Tibial nerve (tissue), 4 donors: ENCODE results near the gene NUFIP2. TPM values are rescaled to one million over a fixed set of nuclear protein-coding genes. Genes with fewer than 3 reads are reported as not detected.
"Not testable (repeated sequence)": the region's sequence is repeated elsewhere in the genome, so short reads cannot be mapped to it uniquely, and the experiment has no call there.

ENCODE experiments used
- DNase-seq, 2 donors: peaks; one replicate each; pipeline ENCODE4 v3.0.0-alpha.2; 2019; ENCODE audit warnings: low spot score in 2 of 2
- H3K27ac ChIP-seq, 4 donors: fragments of 200-600 bp; sonication (generic) in 3 of 4; one replicate each; pipeline ENCODE4 v1.5.1; 2017 to 2019; ENCODE audit warnings: mild to moderate bottlenecking in 1 of 4
- H3K27me3 ChIP-seq, 2 donors: fragments of 200-600 bp; sonication (generic) in 1 of 2; one replicate each; pipeline versions ENCODE4 v1.5.1 to v1.6.0; 2017 to 2019
- H3K36me3 ChIP-seq, 3 donors: fragments of 200-600 bp; sonication (generic); one replicate each; pipeline ENCODE4 v1.5.1; 2018 to 2019
- H3K4me1 ChIP-seq, 4 donors: fragments of 200-600 bp; sonication (generic) in 3 of 4; one replicate each; pipeline ENCODE4 v1.5.1; 2017 to 2019
- H3K4me3 ChIP-seq, 4 donors: fragments of 200-600 bp; sonication (generic) in 3 of 4; one replicate each; pipeline ENCODE4 v1.5.1; 2017 to 2019; ENCODE audit warnings: mild to moderate bottlenecking in 1 of 4, moderate library complexity in 1 of 4
- H3K9me3 ChIP-seq, 4 donors: fragments of 200-600 bp; sonication (generic) in 3 of 4; one replicate each; pipeline ENCODE4 v1.5.1; 2017 to 2019
- EP300 ChIP-seq, 2 donors: sonication (generic); formaldehyde crosslinking; IDR thresholded peaks; one replicate each; pipeline ENCODE4 v1.6.1; 2017; ENCODE audit warnings: antibody characterized with exemption in 2 of 2, mild to moderate bottlenecking in 1 of 2
- POLR2A ChIP-seq, 2 donors: fragments of 450-650 bp; IDR thresholded peaks; one replicate each; pipeline ENCODE4 v1.6.1; 2017; ENCODE audit warnings: antibody characterized with exemption in 2 of 2, mild to moderate bottlenecking in 2 of 2, moderate library complexity in 2 of 2
- WGBS, 2 donors: methylation state at CpG; one replicate each; pipeline ENCODE4 v1.1.5; 2018; 5-methylcytosine and 5-hydroxymethylcytosine counted together
- total RNA-seq, 4 donors: library from RNA; depleted of rRNA; stranded (reverse); fragments of >200 nt; gene quantifications; one replicate each; pipeline ENCODE4 v1.1.0, GENCODE V29; 2016
- TF ChIP-seq, protein P1 (sequence below), 5 experiments: fragments of 200-600 bp in 3 of 5; fragments of 450-650 bp in 2 of 5; sonication (generic) in 3 of 5; IDR thresholded peaks; one replicate each; pipeline ENCODE4 v1.5.1; 2016 to 2019; ENCODE audit warnings: antibody characterized with exemption in 5 of 5, mild to moderate bottlenecking in 3 of 5, moderate library complexity in 2 of 5

NUFIP2 gene
- total RNA-seq, 4 donors from 2014 or later: 29.4 to 35.4 (median 32.4) TPM

GRCh38 chr17:29235904-29236303, 58.0 kb downstream of the NUFIP2 start:
- no peaks in the 10 kb centered on the region for H3K36me3 ChIP-seq
- no peaks in the 10 kb centered on the region for H3K9me3 ChIP-seq
- H3K27me3 ChIP-seq: no peaks in the 10 kb centered on the region
- TF ChIP-seq, protein P1, sequence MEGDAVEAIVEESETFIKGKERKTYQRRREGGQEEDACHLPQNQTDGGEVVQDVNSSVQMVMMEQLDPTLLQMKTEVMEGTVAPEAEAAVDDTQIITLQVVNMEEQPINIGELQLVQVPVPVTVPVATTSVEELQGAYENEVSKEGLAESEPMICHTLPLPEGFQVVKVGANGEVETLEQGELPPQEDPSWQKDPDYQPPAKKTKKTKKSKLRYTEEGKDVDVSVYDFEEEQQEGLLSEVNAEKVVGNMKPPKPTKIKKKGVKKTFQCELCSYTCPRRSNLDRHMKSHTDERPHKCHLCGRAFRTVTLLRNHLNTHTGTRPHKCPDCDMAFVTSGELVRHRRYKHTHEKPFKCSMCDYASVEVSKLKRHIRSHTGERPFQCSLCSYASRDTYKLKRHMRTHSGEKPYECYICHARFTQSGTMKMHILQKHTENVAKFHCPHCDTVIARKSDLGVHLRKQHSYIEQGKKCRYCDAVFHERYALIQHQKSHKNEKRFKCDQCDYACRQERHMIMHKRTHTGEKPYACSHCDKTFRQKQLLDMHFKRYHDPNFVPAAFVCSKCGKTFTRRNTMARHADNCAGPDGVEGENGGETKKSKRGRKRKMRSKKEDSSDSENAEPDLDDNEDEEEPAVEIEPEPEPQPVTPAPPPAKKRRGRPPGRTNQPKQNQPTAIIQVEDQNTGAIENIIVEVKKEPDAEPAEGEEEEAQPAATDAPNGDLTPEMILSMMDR (IDR thresholded peaks at IDR 0.05): no peak
- TF ChIP-seq POLR2A (IDR thresholded peaks at IDR 0.05) (no peak), EP300 (IDR thresholded peaks at IDR 0.05) (no peak)
- H3K27ac ChIP-seq: no peak overlapping the region
- whole genome bisulfite sequencing, 2 donors: 96 to 97% methylated on average over 3 of the region's 3 CpGs
- no peak overlapping the region for H3K4me3 ChIP-seq
- peaks cover 0 to 6% (median 2%) of the 10 kb centered on the region in 4 donors for H3K4me1 ChIP-seq
- DNase-seq: no peak

- H3K36me3 ChIP-seq, H3K27ac ChIP-seq, H3K4me3 ChIP-seq, DNase-seq, H3K27me3 ChIP-seq, H3K9me3 ChIP-seq, H3K4me1 ChIP-seq: not testable (repeated sequence)
- 84 to 91% methylated on average over 6 to 7 of the region's 7 CpGs for WGBS, 2 donors
Measured at GRCh38 chr17:29234972-29235371, 59.0 kb downstream of the NUFIP2 start.

GRCh38 chr17:29233301-29233700, 60.6 kb downstream of the NUFIP2 start:
- no peaks in the 10 kb centered on the region for H3K9me3 ChIP-seq
- H3K36me3 ChIP-seq: no peaks in the 10 kb centered on the region
- no peaks in the 10 kb centered on the region for H3K27me3 ChIP-seq
- 97 to 100% methylated on average over 1 of the region's 1 CpG for WGBS, 2 donors
- TF ChIP-seq, protein P1 (IDR thresholded peaks at IDR 0.05): no peak
- TF ChIP-seq EP300 (IDR thresholded peaks at IDR 0.05): no peak
- DNase-seq: no peak
- H3K4me3 ChIP-seq: no peak overlapping the region
- H3K27ac ChIP-seq: no peak overlapping the region
- H3K4me1 ChIP-seq: peaks cover 0 to 4% (median 0%) of the 10 kb centered on the region in 4 donors

- TF ChIP-seq POLR2A (IDR thresholded peaks at IDR 0.05) (no peak), EP300 (IDR thresholded peaks at IDR 0.05) (no peak)
- TF ChIP-seq, protein P1 (IDR thresholded peaks at IDR 0.05): no peak
- Histone ChIP-seq H3K27me3 (no peaks in the 10 kb centered on the region), H3K4me1 (peaks cover 0 to 4% (median 0%) of the 10 kb centered on the region in 4 donors), H3K36me3 (no peaks in the 10 kb centered on the region), H3K9me3 (no peaks in the 10 kb centered on the region), H3K27ac (no peak overlapping the region), H3K4me3 (no peak overlapping the region)
- DNase-seq: no peak
Measured at GRCh38 chr17:29225396-29225795, 68.6 kb downstream of the NUFIP2 start.

DNA sequence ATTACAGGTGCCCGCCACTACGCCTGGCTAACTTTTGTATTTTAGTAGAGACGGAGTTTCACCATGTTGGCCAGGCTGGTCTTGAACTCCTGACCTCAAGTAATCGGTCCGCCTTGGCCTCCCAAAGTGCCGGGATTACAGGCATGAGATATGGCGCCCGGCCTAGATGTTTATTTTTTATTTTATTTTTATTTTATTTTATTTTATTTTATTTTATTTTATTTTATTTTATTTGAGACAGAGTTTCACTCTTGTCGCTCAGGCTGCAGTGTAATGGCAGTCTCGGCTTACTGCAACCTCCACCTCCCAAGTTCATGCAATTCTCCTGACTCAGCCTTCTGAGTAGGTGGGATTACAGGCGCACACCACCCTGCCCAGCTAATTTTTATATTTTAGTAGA, 72.6 kb downstream of the NUFIP2 start:
- not testable (repeated sequence) for DNase-seq, H3K36me3 ChIP-seq, H3K4me1 ChIP-seq, H3K27me3 ChIP-seq, H3K9me3 ChIP-seq, H3K27ac ChIP-seq, H3K4me3 ChIP-seq
- whole genome bisulfite sequencing, 2 donors: 94 to 95% methylated on average over 11 of the region's 11 CpGs

GRCh38 chr17:29219378-29220047, 74.4 kb downstream of the NUFIP2 start:
- Histone ChIP-seq H3K27ac (no peak overlapping the region), H3K9me3 (no peaks in the 10 kb centered on the region), H3K4me3 (no peak overlapping the region), H3K36me3 (no peaks in the 10 kb centered on the region), H3K4me1 (peaks cover 0 to 10% (median 1%) of the 10 kb centered on the region in 4 donors), H3K27me3 (no peaks in the 10 kb centered on the region)
- TF ChIP-seq EP300 (IDR thresholded peaks at IDR 0.05) (peak in 1 of 2 donors; percentile 47), POLR2A (IDR thresholded peaks at IDR 0.05) (no peak)
- TF ChIP-seq, protein P1 (IDR thresholded peaks at IDR 0.05): peak; percentile 90 to 96 (median 95)
- DNase-seq: peak; percentile 66 to 90
- 16 to 18% methylated on average over 14 of the region's 14 CpGs for WGBS, 2 donors
